ENCODE data around the gene NCKAP1.
"Not testable (repeated sequence)": the region's sequence is repeated elsewhere in the genome, so short reads cannot be mapped to it uniquely, and the experiment has no call there.

Gene NCKAP1

DNA sequence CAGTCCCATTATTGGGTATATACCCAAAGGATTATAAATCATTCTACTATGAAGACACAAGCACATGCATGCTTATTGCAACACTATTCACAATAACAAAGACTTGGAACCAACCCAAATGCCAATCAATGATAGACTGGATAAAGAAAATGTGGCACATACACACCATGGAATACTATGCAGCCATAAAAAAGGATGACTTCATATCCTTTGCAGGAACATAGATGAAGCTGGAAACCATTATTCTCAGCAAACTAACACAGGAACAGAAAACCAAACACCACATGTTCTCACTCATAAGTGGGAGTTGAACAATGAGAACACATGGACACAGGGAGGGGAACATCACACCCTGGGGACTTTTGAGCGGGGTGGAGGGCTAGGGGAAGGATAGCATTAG, 158.2 kb downstream of the NCKAP1 start:
- not testable (repeated sequence) for DNase-seq (ENCODE audit: low read depth, low spot score)

DNA sequence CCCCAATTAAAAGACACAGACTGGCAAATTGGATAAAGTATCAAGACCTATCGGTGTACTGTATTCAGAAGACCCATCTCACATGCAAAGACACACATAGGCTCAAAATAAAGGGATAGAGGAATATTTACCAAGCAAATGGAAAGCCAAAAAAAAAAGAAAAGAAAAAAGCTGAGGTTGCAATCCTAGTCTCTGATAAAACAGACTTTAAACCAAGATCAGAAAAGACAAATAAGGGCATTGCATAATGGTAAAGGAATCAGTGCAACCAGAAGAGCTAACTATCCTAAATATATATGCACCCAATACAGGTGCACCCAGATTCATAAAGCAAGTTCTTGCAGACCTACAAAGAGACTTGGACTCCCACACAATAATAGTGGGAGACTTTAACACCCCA, 161.6 kb downstream of the NCKAP1 start:
- DNase-seq (ENCODE audit: low read depth, low spot score) = not testable (repeated sequence)

DNA sequence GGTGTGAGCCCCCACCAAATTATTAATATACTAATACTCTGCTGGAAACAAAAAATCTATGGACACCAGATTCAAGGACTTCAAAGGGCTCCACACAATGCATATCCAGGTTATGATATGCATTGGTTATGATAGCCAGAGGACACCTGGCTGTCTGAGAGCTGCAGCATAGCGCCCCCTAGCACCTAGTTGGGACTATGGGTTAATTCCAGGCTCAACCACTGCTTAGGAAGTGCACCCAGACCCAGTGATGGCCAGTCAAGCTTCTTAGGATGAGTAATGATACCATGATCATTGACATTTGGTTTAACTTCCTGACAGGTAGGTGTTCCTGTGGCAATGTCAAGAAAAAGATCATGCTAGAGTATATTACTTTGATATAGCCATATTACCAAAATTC, 168.0 kb downstream of the NCKAP1 start:
- no peak for DNase-seq (ENCODE audit: low read depth, low spot score)

DNA sequence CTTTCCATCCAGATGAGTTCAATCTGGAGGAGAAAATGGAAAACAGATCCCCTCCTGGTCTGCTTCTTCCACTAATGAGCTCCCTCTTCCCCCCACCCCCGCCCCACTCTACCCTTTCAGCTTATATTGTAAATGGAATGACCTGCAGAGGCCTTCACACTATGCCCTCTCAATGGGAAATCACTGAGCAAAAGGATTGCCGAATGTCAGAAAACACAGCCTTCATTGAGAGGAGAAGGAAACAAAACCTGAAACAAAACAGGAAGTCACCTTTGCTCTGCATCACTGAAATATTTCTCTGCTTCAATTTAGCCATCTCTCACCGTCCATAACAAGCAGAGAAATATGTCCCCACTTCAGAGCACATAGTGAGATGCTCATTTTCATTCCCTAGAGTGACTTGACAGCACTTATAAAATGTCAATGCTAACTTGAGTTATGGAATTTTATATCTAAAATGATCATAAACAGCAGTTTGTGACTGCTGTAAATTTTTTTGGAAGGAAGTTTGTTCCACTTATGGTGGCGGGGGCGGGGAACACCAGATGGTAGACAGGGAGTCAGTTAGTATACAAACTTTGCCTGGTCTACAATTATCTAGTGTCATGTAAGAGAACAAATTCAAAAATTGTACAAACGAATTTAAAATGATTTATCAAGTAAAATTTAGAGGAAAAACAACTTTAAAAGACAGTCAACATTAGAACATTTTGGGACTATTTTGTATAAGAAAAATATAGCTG, 170.0 kb downstream of the NCKAP1 start:
- DNase-seq (ENCODE audit: low read depth, low spot score) = no peak

DNA sequence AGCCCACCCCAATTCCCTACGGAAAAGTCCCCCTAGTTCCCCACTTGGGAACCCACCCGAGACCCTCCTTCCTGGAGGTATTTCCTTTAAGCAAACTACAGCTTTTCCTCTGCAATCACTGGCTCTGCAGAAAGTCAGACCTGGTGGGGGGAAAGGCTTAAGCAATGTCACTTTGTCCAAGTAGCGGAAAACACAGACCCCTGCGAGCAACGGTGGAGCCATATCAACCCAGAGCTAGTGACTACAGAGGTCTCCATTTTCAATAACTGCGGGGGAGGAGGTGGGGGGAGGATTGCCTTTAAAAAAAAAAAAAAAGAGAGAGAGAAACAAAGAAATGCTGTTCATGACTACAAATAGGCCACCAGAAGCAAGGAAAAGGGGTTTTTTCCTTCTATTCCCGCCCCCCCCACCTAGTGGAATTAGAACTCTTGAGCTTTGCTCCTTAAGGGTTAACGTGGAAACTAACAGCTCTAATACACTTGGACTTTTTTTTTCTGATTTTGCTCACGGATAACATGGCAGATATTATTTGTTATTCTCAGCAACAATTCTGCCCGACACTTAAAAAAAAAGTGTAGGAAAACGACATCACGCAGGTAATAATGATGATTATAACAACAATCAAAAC, 170.7 kb downstream of the NCKAP1 start:
- no peak for DNase-seq (ENCODE audit: low read depth, low spot score)

DNA sequence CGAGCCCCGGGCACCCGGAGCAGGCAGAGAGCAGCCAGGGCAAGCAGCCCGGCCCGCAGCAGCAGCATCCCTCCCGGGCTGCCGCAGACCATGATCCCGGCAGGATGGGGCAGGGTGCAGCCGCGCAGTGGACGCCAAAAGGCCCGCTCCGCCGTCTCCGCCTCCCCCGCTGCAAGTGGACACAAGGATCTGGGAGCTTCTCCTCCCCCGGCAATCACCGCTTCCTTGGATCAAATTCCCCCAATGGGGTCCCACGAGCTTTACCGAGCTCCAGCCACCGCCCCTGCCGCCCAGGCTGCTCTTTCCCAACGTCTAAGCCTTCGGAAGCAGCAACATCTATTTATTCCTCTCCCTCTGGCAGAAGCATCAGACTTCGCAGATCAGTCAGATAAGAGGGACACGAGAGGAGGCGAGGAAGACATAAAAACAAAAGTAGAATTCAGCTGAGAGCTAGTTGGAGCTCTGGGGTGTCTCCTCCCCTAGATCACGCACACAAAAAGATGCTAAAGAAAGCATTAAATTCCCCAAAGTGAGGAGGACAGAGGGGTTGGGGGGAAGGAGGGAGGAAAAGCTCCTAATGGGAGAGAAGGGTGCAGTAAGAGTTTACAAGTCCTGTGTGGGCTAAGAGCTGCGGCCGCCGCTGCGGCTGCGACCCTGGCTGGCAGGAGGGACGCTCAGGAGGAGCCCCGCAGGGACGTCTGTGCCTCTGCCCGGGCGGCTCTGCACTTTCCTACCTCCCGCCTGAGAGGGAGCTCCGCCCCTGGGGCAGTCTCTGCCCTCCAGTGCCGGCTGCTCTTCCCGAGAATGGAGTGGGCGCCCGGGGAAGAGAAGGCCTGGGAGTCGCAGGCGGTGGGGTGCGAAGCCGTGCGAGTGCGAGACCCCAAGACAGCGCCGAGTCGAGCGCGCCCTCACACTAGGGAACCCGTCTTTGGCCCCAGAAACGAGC, 171.5 kb downstream of the NCKAP1 start, which contains the start of gene FRZB:
TSS of gene FRZB (minus strand) at position 177 of the 946 bp plus-strand sequence. CDS start at position 92, 85 bp downstream.
- peak; percentile 73 for DNase-seq (ENCODE audit: low read depth, low spot score)

DNA sequence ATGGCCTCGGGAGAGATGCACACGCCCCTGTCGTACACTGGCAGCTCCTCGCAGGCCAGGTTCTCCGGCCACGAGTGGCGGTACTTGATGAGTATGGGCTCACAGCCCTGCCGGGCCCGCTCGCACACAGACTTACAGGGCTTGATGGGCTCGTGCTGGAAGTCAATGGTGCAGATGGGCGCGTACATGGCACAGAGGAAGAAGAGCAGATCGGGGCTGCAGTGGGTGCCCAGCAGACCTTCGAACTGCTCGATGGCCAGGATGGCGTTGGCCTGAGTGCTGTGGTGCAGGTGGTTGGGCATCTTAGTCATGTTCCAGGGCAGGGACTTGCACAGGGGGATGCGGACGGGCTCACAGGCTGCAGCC, 172.2 kb downstream of the NCKAP1 start:
- DNase-seq (ENCODE audit: low read depth, low spot score) = peak; percentile 21

DNA sequence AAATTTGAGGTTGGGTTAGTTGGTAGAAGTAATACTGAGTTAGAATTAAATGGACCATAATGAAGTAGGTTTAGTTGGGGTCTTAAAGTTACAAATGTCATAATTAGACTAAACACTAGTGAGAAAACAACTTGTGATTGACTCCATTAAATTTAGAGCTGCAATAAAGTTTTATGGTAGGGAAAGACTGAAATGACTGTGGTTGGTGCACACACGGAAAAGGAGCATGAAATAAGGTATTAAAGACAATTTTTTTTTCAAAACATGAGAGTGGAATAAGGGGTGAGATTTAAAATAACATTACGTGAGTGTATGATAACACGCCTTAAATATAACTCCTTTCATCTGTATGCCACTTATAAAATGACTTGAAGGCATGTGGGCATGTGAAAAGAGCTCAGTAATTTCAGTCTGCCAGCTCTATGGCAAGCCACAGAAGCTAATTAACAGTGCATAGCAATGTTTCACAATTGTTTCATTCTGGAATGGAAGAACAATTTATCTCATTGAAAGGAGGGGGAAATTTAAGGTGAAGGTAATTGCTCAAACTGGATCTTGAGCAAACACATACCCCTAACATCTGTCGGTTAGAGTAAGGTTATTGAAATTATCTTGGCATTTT, 173.2 kb downstream of the NCKAP1 start:
- DNase-seq (ENCODE audit: low read depth, low spot score) = no peak

DNA sequence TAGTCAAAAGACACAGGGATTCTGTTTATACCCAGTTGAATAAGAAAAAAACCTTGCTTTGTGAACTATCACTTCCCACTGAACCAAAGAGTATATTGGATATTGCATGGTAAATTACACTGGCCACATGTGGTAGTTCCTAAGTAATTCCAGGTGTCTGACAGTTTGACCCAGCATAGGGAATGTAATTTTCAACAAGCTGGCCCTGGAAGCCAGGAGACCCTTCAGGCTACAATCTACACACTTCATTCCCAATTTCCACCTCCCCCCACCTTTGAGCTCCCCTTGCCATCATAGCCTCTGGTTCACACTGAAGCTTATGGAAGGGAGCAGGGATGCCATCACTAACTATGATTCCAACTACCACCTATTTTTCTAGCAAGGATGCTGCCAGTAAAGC, 174.6 kb downstream of the NCKAP1 start:
- DNase-seq (ENCODE audit: low read depth, low spot score) = no peak

DNA sequence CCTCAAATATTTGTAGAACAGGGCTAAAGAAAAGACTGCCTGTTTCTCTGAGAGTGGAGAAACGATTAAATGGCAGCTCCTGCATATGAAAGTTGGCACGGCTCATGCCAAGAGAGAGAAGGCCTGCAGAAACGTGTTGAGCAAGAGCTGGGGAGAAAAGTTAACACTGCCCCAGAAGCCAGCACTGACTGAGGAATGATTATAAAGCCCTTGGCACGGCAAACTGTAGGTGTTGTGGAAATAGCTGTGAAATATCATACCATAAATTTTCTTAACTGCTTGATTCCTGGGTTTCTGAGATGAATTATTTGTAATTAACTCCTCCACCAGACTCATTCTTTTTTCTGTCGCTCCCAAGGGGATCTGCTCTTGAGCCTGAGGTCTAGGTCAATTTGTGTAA, 176.2 kb downstream of the NCKAP1 start:
- DNase-seq (ENCODE audit: low read depth, low spot score) = no peak

DNA sequence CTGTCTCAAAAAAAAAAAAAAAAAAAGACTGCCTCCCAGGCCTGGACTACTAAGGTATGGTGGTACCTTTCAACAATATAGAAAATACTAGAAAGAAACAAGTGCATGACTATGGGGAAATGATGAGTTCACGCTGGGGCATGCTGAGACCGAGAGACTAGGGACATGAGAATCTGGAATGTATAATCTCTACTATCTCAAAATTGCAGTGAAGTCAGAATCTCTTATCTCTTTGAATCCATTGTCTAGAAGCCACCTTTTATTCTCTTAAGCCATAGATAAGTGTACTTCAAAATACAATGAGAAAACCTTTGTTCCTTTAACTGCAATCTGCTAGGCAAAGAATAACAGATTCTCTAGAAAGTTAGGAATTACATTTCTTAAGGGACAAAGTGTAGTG, 177.4 kb downstream of the NCKAP1 start:
- no peak for DNase-seq (ENCODE audit: low read depth, low spot score)

Measured in brain pericyte (primary cell).